GM21381 (cell line): ENCODE measurements around the gene TPD52L2.

Source experiments
- ATAC-seq: cut with Tn5 transposase; IDR thresholded peaks from one replicate; pipeline ENCODE4 v1.9.1; 2021; ENCODE audit warnings: mild to moderate bottlenecking, moderate library complexity; ENCODE audit not compliant: unreplicated experiment

The TPD52L2 gene

DNA sequence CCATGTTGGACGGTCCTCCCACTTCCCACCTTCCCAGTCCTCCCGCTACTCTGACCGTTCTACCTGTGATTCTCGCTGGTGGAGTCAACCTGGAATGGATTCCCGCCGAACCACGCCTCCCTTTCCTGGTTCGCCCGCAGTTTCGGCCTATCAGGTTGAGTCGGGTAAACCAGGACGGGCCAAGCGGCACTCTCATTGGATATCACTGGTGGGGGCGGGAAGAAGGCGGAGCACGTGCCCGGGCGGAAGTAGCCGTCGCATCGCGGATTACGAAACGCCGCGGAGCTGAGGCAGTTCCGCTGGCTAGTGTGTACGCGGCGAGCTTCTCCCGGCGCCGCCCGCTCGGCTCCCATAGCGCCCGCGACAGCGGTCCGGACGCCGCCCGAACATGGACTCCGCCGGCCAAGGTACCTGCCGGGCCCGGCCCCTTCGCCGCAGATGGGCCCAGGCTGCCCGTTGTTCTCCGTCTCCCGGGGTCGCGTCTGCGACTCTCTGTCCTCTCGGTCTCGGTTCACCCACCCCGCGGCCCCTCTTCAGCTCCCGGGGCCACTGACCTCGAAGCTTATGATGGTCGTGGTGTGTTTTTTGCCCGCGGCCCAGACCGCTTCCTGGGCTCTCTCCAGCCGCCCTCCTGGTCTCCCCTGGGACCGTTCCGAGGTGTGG lies at the start of gene TPD52L2:
Gene TPD52L2 (plus strand): TSS at position 293 of the 663 bp plus-strand sequence. CDS start 96 bp downstream, at position 389.
- ATAC-seq = peak; percentile 71

DNA sequence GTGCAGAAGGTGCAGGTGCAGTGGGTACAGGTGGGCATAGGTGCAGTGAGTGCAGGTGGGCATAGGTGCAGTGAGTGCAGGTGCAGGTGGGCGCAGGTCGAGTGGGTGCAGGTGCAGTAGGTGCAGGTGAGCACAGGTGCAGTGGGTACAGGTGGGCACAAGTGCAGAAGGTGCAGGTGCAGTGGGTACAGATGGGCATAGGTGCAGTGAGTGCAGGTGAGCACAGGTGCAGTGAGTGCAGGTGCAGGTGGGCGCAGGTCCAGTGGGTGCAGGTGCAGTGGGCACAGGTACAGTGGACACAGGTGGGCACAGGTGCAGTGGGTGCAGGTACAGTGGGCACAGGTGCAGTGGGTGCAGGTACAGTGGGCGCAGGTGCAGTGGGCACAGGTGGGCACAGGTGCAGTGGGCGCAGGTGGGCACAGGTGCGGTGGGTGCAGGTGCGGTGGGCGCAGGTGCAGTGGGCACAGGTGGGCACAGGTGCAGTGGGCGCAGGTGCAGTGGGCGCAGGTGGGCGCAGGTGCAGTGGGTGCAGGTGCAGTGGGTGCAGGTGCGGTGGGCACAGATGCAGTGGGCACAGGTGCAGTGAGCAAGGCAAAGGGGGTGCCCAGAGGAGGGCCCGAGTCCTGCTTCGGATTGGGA lies 49.3 kb upstream of the TPD52L2 start:
- no peak for ATAC-seq

DNA sequence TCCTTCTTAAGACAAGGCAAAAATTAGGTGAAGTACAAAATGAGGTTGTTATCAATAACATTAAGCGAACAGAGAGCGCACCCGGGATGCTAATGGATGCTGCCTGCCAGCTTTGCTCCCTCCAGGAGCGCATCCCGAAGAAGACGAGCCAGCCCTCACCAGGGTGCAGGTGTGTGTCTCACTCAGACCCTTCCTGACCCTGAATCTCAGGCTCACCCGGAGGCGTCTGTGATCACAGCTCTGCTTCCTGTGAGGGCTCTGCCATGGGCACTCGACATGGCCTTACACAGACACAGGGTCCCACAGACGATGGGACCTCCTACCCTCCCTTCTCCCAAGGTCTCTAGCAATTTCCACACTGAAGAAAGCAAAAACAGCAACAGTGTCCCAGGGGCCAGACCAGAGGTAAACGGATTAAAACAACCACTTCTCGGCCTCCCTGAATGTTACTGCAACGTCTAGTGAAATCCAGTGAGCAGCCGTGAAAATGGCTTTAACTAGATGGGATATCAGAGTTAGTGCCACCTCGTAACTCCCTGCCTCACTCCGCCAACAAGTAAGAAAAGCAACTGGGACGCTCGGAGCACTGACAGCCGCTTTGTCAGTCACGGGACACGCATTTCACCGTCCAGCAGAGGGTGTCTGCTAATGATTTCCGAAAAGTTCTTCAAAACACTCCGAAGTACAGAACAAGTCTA lies 45.7 kb upstream of the TPD52L2 start:
- ATAC-seq = no peak

DNA sequence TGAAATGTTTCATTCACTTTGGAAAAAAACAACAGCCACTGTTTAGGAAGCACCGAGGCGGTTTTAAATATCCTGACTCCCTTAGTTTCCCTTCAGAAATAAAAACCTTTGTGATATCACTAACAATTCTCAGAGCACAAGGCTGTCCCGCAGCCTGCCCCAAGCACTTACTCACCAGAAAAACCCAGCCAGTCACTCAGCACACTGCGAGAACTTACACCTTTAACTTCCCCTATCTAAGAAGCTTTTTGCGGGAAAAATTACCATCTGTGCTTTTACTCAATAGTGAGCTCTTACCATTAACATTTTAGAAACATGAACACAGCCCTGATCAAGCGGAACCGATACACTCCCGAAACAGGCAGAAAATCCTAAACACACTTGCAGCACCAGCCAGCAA lies 43.3 kb upstream of the TPD52L2 start:
- no peak for ATAC-seq

DNA sequence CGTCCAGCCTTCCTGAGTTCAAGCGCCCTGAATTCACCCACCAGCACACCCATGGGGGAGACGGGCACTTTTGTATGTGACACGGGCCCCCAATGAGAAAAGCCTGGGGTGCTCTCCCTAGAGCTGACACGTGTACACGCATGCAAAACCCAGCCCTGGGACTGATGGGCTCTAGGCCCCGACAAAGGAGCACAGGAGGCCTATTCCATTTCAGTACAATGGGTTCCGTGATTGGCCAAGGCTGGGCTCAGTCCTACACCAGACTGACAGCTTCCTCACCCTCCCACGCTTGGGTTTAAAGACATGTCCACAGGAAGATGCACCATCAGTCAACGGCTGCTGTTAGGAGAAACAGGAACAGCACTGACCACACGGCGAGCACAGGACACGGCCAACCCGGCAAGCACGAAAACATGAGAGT lies 42.8 kb upstream of the TPD52L2 start:
- ATAC-seq = no peak

DNA sequence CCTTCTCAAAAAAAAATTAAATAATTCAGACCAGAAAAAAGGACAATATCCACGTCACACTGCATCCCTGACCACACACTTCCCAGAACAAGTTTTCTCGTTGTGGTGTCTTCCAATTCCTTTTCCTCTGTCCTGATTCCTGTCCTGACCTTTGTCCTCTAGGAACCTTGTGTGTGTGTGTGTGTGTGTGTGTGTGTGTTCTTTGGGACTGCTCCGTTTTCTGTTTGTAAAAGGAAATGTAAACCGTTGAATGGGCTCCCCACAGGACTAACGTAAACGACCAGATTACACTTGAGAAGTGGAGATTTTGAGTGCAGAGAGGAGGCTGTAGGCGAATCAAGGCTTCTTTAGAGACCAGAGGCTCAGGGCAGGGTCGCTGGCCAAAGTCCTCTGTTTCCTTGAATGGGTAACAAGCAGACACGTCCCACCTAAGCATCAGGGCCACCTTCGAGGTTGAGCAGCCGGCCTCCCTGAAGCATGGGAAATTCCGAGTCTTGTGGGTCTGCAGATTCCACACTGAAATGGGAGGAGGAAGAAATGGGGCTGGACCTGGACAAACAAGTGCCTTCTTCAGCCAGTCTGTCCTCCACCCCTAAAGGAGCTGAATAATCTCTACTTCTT lies 41.3 kb upstream of the TPD52L2 start:
- no peak for ATAC-seq

DNA sequence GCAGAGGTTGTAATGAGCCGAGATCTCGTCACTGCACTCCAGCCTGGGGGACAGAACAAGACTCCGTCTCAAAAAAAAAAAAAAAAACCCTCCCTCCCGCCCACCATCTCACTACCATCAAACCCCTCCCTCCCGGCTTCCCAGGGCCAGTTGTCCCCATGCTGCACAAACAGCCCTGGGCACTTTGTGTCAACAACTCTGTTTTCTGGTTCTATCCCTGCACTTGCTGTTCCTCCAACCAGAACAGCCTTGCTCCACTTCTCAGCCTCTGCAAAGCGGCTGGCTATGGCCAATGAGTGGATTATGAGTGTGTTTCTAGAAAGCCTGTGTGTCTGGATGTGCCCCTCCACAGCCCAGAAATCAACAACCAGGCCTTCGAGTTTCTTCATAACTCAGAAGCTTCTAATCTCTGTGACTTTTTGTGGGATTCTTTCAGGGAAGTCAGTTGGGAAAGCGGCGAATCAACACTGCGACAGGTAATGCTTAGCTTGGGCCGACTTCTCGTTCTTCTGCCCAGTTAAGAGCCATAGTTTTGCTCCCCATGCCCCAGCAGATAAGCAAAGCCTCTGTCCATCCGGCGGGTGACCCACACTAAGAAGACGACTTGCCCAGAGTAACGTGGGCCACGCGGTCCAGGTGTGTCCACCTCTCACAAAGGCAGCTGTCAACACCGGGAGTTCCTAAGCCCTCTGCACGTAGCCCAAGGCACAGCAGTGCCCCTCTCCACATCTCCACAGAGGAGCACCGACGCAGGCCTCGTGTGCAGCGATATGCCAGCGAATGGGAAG lies 39.5 kb upstream of the TPD52L2 start:
- no peak for ATAC-seq

DNA sequence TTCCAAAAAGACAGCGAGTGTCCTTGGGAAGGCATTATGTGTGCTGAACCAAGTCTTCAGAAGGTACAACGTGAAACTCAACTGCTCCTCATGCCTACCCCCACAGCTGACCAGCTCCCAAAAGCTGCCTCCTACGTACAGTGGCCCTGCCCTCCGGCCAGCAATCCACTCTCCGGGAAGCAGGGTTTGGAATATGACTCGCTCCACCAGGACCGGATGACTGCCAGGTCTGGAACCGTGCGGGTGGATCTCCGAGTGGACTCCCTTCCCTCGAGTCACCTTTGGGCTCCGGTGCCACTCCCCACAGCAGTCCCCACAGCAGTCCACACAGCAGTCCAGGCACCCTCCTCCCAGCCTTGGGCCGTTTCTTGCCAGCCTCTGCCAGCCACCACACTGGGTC lies 38.3 kb upstream of the TPD52L2 start:
- no peak for ATAC-seq

DNA sequence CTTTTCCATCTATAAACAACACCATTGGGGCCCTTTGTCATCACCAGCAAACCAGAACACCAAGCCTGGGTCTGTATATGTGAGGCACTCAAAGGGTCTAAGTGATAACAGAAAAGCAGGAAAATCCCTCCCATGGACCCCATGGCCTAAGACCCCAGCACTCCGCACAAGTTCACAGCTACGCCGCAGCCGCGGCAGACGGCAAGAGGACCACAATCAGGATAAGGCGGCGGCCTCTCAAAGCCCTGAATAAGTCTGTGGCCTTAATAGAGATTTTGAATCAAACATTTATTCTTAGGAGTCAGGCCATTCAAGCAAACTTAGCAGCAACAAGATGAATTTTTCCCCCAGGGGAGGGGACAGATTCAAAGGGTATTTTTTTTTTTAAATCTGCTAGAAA lies 36.9 kb upstream of the TPD52L2 start:
- no peak for ATAC-seq

DNA sequence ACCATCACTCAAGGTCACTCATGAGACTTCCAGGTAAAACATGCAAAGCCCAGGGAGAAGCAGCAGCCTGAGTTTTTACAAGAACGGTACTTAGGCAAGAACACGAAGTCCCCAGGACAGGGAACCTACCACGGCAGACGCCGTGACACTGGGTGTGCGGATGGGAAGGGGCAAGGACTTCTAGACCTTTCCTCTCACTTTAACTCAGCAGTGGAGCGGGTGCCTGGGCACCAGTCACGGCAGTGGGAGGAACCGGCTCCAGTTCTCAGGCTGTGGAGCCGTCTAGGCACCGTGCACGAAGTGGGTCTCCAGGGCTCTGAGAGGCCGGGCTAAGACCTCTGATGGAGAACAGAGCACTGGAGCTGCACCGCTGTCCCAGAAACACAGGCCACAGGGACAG lies 36.5 kb upstream of the TPD52L2 start:
- no peak for ATAC-seq

DNA sequence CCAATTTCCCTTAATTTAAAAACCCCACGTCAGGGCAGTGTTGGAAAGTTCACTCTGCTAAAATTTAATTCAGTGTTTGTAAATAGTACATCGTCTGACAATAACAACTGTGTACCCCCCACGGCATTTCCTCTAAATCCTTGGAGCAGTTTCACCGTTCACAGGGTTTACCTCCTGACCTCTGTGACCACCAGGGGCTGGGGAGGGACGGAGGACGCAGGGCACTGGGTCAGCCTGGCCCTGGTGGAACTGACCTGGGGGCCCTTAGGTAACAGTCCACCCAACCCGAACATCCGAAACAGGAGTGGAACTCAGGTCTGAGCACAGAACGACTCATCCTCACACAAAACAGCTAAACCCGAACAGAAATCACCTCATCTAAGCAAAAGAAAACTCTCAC lies 36.1 kb upstream of the TPD52L2 start:
- no peak for ATAC-seq

DNA sequence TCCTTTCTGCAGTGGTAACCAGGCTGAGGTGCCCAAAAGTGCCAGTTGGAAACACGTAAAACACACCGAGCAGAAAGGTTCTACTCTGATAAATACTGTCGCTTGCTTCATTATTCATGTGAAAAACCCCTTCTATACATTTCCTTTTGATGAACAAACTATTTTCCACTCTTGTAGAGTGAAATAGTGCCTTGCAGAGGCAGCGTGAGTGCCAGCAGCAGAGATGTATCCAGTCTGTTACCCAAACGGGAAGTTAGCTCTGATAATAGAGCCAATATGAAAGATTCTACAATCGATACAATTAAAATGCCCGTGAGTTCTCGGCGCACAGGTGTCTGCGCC lies 35.5 kb upstream of the TPD52L2 start:
- no peak for ATAC-seq

DNA sequence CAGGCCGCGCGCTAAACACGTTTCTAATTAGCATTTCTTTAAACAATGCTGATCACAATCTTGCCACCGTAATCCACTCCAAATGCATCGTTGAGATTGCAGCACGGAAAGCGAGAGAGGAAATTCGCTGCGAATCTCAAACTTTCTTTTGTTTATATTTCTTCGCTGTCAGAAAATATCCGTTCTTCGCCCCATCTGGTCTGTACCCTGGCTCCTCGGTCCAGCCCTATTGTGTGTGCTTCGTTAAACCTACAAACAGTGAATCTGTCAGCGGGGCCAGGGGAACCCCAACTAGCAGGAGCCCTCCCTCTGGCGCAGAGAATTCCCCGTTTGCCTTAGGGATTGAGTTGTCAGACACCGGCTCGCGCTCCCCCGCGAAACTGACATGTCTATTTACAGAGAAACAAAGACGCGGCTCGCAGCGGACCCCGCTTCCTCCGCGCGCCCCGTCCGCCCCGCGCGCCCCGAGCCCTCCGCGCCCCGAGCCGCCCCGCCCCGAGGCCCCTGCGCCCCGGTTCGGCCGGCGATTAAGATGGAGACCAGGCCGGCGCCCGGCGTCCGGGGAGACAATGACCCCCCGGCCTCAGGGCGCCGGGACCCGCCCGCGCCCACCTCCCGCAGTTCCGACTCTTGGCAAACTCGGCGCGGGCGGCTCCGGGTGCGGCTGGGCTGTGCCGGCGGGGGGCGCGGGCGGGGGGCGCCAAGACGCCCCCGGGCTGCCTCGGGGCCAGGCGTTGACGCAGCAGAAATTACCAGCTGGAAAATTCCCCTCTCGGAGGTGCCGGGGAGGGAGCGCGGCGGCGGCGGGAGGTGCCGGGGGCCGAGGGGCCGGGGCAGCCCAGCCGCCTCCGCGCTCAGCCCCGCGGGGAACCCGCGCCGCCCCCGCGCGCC lies 34.9 kb upstream of the TPD52L2 start:
- ATAC-seq = no peak

DNA sequence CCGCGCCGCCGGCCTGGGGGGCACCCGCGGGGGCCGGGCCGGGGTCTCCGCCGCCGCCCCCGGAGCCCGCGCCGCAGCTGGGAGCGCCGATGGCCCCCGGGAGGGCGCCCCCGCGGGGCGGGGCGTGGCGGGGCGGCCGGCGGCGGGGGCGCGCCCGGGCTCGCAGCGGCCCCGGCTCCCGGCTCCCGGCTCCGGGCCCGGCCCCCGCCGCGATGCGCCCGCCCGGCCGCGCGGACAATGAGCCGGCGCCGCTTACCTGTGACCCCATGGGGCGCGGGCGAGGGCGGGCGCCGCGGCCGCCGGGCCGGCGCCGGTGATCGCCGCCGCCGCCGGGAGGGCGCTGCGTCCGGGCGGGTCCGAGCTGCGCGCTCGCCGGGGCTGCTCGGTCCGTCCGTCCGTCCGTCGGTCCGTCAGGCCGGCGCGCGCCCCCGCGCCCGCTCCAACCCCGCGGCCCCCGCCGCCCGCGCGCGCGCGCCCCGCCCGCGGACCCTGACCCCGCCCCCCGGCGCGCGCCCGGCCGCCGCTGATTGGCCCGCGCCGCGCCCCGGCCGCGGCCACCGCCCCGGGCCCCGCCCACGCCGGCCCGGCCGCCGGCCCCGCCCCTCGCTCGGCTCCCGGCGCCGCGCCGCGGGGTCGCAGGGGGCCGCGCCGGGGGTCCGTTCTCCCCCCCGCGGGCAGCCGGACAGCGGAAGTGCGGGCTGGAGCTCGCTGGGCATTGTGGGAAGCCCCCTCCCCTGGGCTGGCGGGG lies 34.1 kb upstream of the TPD52L2 start, which contains the start of gene ZBTB46:
Gene ZBTB46 (minus strand): TSS at position 424 of the 748 bp plus-strand sequence. CDS start 40,507 bp downstream, outside the sequence.
- ATAC-seq = no peak

DNA sequence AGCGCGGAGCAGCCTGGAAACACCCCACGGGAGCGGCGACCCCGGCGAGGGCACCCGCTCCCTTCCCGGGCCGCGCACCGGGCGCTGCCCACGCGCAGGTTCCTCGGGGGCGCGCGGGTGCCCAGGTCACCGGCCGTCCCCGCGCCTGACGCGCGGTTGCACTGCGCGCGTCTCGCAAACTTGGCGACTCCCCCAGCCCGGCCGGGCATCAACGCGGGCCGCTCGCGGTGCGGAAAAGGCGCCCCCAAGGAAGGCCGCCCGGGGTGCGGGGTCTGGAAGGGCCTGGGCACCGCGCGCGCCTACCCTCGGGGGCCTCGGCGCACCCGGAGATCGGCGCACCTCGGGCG lies 33.5 kb upstream of the TPD52L2 start:
- no peak for ATAC-seq

DNA sequence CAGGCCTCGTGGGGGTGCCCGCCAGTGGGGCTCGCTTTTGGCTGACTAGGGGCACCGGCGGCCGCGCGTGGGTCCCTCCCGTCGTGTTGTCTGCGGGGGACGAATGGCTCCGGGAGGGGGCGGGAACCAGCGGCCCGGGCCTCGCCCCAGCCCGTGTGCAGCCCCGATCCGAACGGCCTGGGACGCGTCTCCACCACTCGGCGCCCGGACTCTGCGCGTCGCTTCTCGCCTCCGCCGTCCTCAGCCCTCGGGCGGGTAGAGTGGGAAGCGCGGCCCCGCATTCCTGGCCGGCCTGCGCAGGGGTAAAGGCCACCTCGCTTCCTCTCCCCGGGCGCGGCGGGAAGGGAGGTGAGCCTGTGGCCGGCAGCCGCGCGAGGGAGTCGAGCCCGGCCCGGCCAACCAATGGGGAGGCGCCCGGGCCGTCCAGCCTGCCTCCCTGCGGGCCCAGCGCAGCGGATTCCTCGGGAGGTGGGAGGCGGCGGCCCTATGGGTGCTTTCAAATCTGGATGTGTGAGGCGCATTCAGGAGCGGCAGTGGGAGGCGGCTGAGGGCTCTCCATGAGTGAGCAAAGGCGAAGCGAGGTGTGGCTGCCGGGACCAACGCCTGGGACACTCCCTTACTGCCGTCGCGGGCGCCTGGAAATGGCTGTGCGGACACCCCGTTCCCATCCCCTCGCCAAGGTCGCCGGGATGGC lies 32.9 kb upstream of the TPD52L2 start:
- no peak for ATAC-seq

DNA sequence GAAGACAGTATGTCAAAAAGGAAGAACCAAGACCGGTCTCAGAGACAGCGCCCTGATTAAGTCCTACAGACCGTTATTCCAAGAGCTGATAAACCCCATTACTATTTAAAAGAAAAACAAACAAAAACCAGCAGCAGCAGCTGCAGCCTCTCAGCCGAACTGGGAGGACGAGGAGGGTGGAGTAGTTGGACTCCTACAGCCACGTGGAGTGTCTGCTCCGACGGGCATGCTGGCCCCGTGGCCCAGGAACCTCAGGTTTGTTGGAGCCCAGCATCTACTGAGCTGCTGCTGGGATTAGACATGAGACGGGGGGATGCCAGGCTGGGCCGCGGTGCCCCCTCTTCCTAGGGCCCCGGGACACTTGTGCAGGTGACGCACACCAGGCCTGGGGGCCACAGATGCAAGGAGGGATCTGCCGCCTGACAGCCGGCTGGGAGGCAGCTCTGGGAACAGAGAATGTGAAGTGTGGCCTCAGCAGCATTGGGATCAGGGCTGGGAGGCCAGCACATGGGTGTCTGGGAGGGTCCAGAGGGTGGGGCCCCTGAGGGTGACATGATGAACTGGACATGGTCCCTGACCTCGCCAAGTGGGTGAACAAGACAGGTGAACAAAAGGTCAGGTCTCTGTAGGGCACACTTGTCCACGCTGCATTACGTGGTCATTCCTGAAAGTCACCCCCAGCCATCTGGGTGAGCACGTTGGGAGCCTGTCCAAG lies 31.1 kb upstream of the TPD52L2 start:
- no peak for ATAC-seq

DNA sequence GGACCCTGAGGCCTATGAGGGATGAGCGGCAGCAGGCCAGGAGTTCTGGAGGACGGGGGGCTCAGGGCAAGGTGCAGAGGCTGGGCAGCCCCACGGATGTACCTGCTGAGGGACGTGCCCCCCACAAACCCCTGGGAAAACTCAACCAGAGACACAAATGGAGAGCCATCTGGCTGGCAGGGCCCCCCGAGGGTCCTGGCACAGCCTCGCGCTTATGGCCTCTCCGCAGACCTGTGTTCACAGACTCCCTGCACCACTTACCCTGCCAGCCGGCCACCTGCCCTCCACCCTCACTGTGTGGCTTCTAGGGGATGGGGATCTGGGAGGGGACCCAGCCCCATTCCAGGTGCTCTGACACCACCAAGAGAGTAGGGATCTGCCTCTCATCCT lies 30.6 kb upstream of the TPD52L2 start:
- ATAC-seq = no peak
